Left lobe of liver (tissue), 2 donors: ENCODE measurements around the gene KTI12. TPM values are rescaled to one million over a fixed set of nuclear protein-coding genes. Genes with fewer than 3 reads are reported as not detected.
"Not testable (repeated sequence)": the region's sequence is repeated elsewhere in the genome, so short reads cannot be mapped to it uniquely, and the experiment has no call there.

Experiments used
- ATAC-seq: fragments of 200-7000 bp; cut with Tn5 transposase; one replicate; pipeline ENCODE4 v1.9.1; 2020; ENCODE audit warnings: mild to moderate bottlenecking, moderate library complexity
- DNase-seq: peaks from one replicate; pipeline ENCODE4 v3.0.0-alpha.2; 2020; ENCODE audit warnings: low spot score
- total RNA-seq: library from RNA; stranded (reverse); gene quantifications from one replicate; pipeline ENCODE4 v1.2.1, GENCODE V29; 2021
- donor health status: DM: no; HTN: no; CAD: no; lungs with moderate emphysema.
- donor health status: DM: no; HTN: yes; CAD: no.

The KTI12 gene
- total RNA-seq, 1 donor from 2014 or later: 3.2 TPM

GRCh38 chr1:52041551-52042185 is 8.1 kb upstream of the KTI12 start:
- ATAC-seq (no peak), DNase-seq (no peak)

GRCh38 chr1:52037909-52038308 is 4.3 kb upstream of the KTI12 start:
- ATAC-seq: no peak

GRCh38 chr1:52037402-52037814 is 3.8 kb upstream of the KTI12 start:
- DNase-seq (no peak), ATAC-seq (peak; percentile 19)

More at GRCh38 chr1:52037909-52038308, 4.3 kb upstream of the KTI12 start:
- no peak for DNase-seq

- ATAC-seq (no peak), DNase-seq (no peak)
Measured at GRCh38 chr1:52034050-52034384, 407 bp upstream of the KTI12 start.

GRCh38 chr1:52032785-52033131 is 852 bp downstream of the KTI12 start:
- peak; percentile 51 for DNase-seq
- peak; percentile 62 for ATAC-seq

- no peak for DNase-seq
- ATAC-seq: no peak
Measured at GRCh38 chr1:52032124-52032784, 1.4 kb downstream of the KTI12 start.

GRCh38 chr1:52028839-52029238 is 4.8 kb downstream of the KTI12 start:
- DNase-seq (peak; percentile 56), ATAC-seq (peak; percentile 50)

- no peak for DNase-seq
- ATAC-seq: peak; percentile 65
Measured at GRCh38 chr1:52028328-52028727, 5.3 kb downstream of the KTI12 start.

GRCh38 chr1:52026278-52026677 is 7.3 kb downstream of the KTI12 start:
- DNase-seq (no peak), ATAC-seq (no peak)

GRCh38 chr1:52022133-52022532 is 11.5 kb downstream of the KTI12 start:
- no peak for DNase-seq
- ATAC-seq: no peak

GRCh38 chr1:52008071-52008809 is 25.4 kb downstream of the KTI12 start:
- ATAC-seq (no peak), DNase-seq (no peak)

- no peak for ATAC-seq
- no peak for DNase-seq
Measured at GRCh38 chr1:52007215-52008002, 26.2 kb downstream of the KTI12 start.

GRCh38 chr1:52006081-52006553 is 27.5 kb downstream of the KTI12 start:
- ATAC-seq, DNase-seq: not testable (repeated sequence)

- not testable (repeated sequence) for DNase-seq, ATAC-seq
Measured at GRCh38 chr1:52005548-52005947, 28.1 kb downstream of the KTI12 start.

- no peak for ATAC-seq
- no peak for DNase-seq
Measured at GRCh38 chr1:52003877-52004276, 29.7 kb downstream of the KTI12 start.

- ATAC-seq (peak; percentile 100), DNase-seq (no peak)
Measured at GRCh38 chr1:52002038-52002917, 31.3 kb downstream of the KTI12 start.

- ATAC-seq: no peak
- DNase-seq: no peak
Measured at GRCh38 chr1:51998701-51999100, 34.9 kb downstream of the KTI12 start.

- DNase-seq: no peak
- ATAC-seq: no peak
Measured at GRCh38 chr1:51997974-51998382, 35.6 kb downstream of the KTI12 start.

- DNase-seq: peak; percentile 51
Measured at GRCh38 chr1:51990478-51990965, 43.1 kb downstream of the KTI12 start, which contains the start of gene RAB3B. TSS of gene RAB3B (minus strand) at chr1:51990700. CDS start at chr1:51977117, 13,583 bp downstream.

More at GRCh38 chr1:51990478-51990965, 43.1 kb downstream of the KTI12 start, which contains the start of gene RAB3B:
- peak; percentile 94 for ATAC-seq
